Medulla oblongata (tissue), 1 donor: ENCODE measurements around the gene WDPCP.
"Not testable (repeated sequence)": the region's sequence is repeated elsewhere in the genome, so short reads cannot be mapped to it uniquely, and the experiment has no call there.

ENCODE experiments used
- DNase-seq: peaks from one replicate; pipeline ENCODE4 v3.0.0-alpha.2; 2015; ENCODE audit errors: extremely low spot score

The WDPCP gene

GRCh38 chr2:63588385-63589147 is at the start of gene WDPCP, which contains the start of gene MDH1:
Gene WDPCP (minus strand): TSS chr2:63588477. CDS start chr2:63588271, 206 bp downstream.
Gene MDH1 (plus strand): TSS chr2:63588963. CDS start chr2:63589044, 81 bp downstream.
- peak; percentile 99 for DNase-seq

- no peak for DNase-seq
Observed at GRCh38 chr2:63632382-63632781, 44.1 kb upstream of the WDPCP start.

DNA sequence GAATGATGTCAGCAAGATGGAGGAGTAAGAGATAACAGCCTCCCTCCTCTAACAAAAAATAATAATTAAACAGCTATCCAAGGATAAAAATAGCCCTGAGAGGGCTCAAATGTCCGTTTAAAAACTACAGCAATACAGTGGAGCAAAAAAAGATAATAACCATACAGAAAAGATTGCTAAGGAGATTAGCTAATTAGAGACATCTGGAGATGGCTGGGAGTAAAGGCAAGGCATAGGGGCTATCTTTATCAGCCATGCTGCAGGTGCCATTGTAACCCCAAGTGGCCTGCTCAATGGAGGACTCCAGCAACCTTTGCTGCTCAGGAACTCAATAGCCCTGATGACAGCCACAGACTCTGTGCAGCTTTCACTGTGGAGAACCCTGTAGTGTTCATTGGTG is 43.2 kb upstream of the WDPCP start:
- no peak for DNase-seq

DNA sequence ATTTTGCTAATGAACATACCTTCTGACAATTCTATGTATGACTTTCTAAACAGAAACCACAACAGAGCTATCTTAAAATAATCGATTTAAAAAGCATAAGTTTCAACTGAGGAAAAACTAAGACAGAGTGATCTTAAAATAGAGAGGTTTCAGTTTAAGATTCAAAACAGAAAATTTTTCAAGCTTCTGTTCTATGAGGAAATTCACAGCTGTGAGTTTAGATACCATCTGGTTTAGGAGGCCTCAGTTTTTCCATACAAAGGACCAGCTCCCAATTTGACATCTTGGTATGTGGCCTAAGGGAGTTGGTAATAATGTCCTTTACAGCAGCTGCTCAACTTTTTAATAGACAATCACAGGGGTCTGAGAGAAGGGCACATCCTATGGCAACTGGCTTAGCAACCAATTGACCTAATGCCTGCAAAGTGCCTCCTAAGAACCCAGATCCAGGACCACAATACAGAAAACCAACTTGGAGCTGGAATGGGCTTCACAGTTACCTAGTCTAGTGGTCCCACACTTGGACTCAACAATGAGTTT is 40.2 kb upstream of the WDPCP start:
- DNase-seq: no peak

GRCh38 chr2:63627866-63628265 is 39.6 kb upstream of the WDPCP start:
- DNase-seq: no peak

DNA sequence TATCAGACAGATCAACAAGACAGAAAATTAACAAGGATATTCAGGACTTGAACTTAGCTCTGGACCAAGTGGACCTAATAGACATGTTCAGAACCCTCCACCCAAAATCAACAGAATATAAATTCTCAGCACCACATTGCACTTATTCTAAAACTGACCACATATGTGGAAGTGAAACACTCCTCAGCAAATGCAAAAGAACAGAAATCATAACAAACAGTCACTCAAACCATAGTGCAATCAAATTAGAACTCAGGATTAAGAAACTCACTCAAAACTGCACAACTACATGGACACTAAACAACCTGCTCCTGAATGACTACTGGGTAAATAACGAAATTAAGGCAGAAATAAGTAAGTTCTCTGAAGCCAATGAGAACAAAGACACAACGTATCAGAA is 35.5 kb upstream of the WDPCP start:
- DNase-seq: not testable (repeated sequence)

- no peak for DNase-seq
Observed at GRCh38 chr2:63622751-63623150, 34.5 kb upstream of the WDPCP start.

DNA sequence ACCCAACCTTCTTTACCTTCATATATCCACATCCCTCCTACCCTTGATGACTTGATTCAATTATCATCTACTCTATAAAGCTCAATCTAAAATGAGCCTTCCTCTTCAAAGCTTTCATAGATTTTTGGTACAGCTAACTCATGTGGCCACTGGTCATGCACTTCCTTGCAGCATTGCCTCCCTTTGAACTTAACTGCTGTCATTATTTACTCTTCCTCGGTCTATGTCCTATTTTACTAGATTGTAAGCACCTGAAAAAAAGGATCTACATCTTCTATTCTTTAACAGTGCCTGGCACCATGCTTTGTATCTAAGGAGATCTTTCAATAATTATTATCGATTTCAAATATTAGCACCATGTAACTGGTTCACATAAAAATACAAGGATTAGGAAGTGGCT is 31.1 kb upstream of the WDPCP start:
- no peak for DNase-seq

- no peak for DNase-seq
Observed at GRCh38 chr2:63617366-63617765, 29.1 kb upstream of the WDPCP start.

- DNase-seq: no peak
Observed at GRCh38 chr2:63614983-63615945, 27.0 kb upstream of the WDPCP start.

GRCh38 chr2:63614448-63614968 is 26.2 kb upstream of the WDPCP start:
- DNase-seq: no peak

GRCh38 chr2:63613391-63613901 is 25.2 kb upstream of the WDPCP start:
- no peak for DNase-seq

- DNase-seq: no peak
Observed at GRCh38 chr2:63610525-63610924, 22.2 kb upstream of the WDPCP start.

- DNase-seq: not testable (repeated sequence)
Observed at GRCh38 chr2:63608865-63609264, 20.6 kb upstream of the WDPCP start.

DNA sequence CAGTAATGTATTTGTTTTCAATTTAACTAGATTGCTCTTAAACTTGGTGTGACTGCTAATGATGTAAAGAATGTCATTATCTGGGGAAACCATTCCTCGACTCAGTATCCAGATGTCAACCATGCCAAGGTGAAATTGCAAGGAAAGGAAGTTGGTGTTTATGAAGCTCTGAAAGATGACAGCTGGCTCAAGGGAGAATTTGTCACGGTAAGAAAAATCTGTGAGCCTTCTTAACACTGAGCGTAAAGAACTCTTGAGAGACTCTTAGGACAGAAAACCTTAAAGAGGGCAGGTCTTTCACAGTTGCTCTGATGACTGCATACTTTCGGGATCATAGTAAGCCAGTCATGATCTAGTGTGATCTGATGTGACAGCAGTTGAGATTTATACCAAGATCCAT is 16.4 kb upstream of the WDPCP start:
- no peak for DNase-seq

GRCh38 chr2:63600881-63601460 is 12.7 kb upstream of the WDPCP start:
- no peak for DNase-seq

- DNase-seq: no peak
Observed at GRCh38 chr2:63598981-63599380, 10.7 kb upstream of the WDPCP start.

- DNase-seq: no peak
Observed at GRCh38 chr2:63596401-63596883, 8.2 kb upstream of the WDPCP start.

GRCh38 chr2:63594660-63595059 is 6.4 kb upstream of the WDPCP start:
- no peak for DNase-seq

DNA sequence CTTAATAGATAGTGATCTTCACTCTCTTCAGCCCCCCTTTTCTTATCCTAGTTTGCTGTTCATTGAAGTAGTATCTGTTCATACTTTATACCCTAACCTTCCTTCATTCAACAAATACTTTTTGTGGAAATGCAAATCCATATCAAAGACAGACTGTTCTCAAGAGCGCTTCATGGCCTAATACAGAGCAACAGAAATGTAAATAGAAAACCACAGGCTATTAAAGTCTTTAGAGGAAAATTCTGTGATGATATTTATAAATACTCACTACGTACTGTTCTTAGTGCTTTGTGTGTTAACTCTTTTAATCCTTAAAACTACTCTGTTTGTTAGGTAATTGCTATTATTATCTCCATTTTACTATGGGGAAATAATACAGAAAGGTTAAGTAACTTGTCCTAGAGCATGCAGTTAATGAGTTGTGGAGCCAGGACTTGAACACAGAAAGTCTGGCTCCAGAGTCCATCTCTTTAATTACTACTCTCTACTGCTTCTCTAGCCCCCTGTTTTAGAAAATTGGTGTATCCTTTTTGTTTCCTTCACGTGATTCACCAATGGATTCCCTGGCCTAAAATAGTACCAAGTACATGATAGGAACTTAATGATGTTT is 3.4 kb upstream of the WDPCP start:
- DNase-seq: no peak
